ENCODE results near the gene CDCA4. TPM values are rescaled to one million over a fixed set of nuclear protein-coding genes. Genes with fewer than 3 reads are reported as not detected.
"Not testable (repeated sequence)": the region's sequence is repeated elsewhere in the genome, so short reads cannot be mapped to it uniquely, and the experiment has no call there.

Gene CDCA4
- total RNA-seq, 1 donor from 2014 or later, result 50.8 TPM

- no peak for TF ChIP-seq CTCF (IDR thresholded peaks at IDR 0.05; ENCODE audit: insufficient read depth, low read length, severe bottlenecking)
- Histone ChIP-seq H3K27me3 (ENCODE audit: control insufficient read depth, insufficient read depth, low read length) (no peaks in the 10 kb centered on the region), H3K36me3 (ENCODE audit: control insufficient read depth, insufficient read depth, low read length) (no peaks in the 10 kb centered on the region), H3K4me3 (ENCODE audit: low read depth, low read length) (no peak overlapping the region)
- no peak for DNase-seq (ENCODE audit: low read depth)
- FAIRE-seq, result no peak
These were observed 21.9 kb upstream of the CDCA4 start for GRCh38 chr14:105042813-105043212.

GRCh38 chr14:105041841-105042765, 21.2 kb upstream of the CDCA4 start:
- H3K4me3 ChIP-seq (ENCODE audit: low read depth, low read length), result no peak overlapping the region
- FAIRE-seq, result no peak
- H3K36me3 ChIP-seq (ENCODE audit: control insufficient read depth, insufficient read depth, low read length), result no peaks in the 10 kb centered on the region
- DNase-seq (ENCODE audit: low read depth), result no peak
- TF ChIP-seq CTCF (IDR thresholded peaks at IDR 0.05; ENCODE audit: insufficient read depth, low read length, severe bottlenecking), result no peak
- H3K27me3 ChIP-seq (ENCODE audit: control insufficient read depth, insufficient read depth, low read length), result no peaks in the 10 kb centered on the region

- Histone ChIP-seq H3K36me3 (ENCODE audit: control insufficient read depth, insufficient read depth, low read length) (no peaks in the 10 kb centered on the region), H3K4me3 (ENCODE audit: low read depth, low read length) (no peak overlapping the region), H3K27me3 (ENCODE audit: control insufficient read depth, insufficient read depth, low read length) (no peaks in the 10 kb centered on the region)
- DNase-seq (ENCODE audit: low read depth) (no peak), FAIRE-seq (no peak)
- TF ChIP-seq CTCF (IDR thresholded peaks at IDR 0.05; ENCODE audit: insufficient read depth, low read length, severe bottlenecking), result no peak
These were observed 18.7 kb upstream of the CDCA4 start for GRCh38 chr14:105039458-105040205.

- not testable (repeated sequence) for H3K36me3 ChIP-seq (ENCODE audit: control insufficient read depth, insufficient read depth, low read length); FAIRE-seq; H3K27me3 ChIP-seq (ENCODE audit: control insufficient read depth, insufficient read depth, low read length); H3K4me3 ChIP-seq (ENCODE audit: low read depth, low read length); DNase-seq (ENCODE audit: low read depth)
These were observed 14.7 kb upstream of the CDCA4 start for GRCh38 chr14:105035616-105036015.

- Histone ChIP-seq H3K36me3 (ENCODE audit: control insufficient read depth, insufficient read depth, low read length) (no peaks in the 10 kb centered on the region), H3K4me3 (ENCODE audit: low read depth, low read length) (no peak overlapping the region), H3K27me3 (ENCODE audit: control insufficient read depth, insufficient read depth, low read length) (no peaks in the 10 kb centered on the region)
- no peak for TF ChIP-seq CTCF (IDR thresholded peaks at IDR 0.05; ENCODE audit: insufficient read depth, low read length, severe bottlenecking)
- FAIRE-seq (no peak), DNase-seq (ENCODE audit: low read depth) (no peak)
These were observed 13.6 kb upstream of the CDCA4 start for GRCh38 chr14:105034315-105035039.

- not testable (repeated sequence) for H3K27me3 ChIP-seq (ENCODE audit: control insufficient read depth, insufficient read depth, low read length); H3K36me3 ChIP-seq (ENCODE audit: control insufficient read depth, insufficient read depth, low read length); DNase-seq (ENCODE audit: low read depth); FAIRE-seq
- H3K4me3 ChIP-seq (ENCODE audit: low read depth, low read length), result peak overlapping the region; percentile 28
These were observed 12.6 kb upstream of the CDCA4 start for GRCh38 chr14:105033412-105033900.

GRCh38 chr14:105032451-105032901, 11.6 kb upstream of the CDCA4 start:
- not testable (repeated sequence) for FAIRE-seq; H3K4me3 ChIP-seq (ENCODE audit: low read depth, low read length); H3K36me3 ChIP-seq (ENCODE audit: control insufficient read depth, insufficient read depth, low read length); H3K27me3 ChIP-seq (ENCODE audit: control insufficient read depth, insufficient read depth, low read length)
- peak; percentile 73 for DNase-seq (ENCODE audit: low read depth)
